HG02759 (cell line): Measurements from ENCODE around the gene RPUSD1.
"Not testable (repeated sequence)": the region's sequence is repeated elsewhere in the genome, so short reads cannot be mapped to it uniquely, and the experiment has no call there.

Experiments used
- ATAC-seq: cut with Tn5 transposase; IDR thresholded peaks from one replicate; pipeline ENCODE4 v1.9.1; 2021; ENCODE audit warnings: mild to moderate bottlenecking, moderate library complexity; ENCODE audit not compliant: unreplicated experiment

Gene RPUSD1

GRCh38 chr16:787978-788398 is at the start of gene RPUSD1:
TSS of gene RPUSD1 (minus strand) at chr16:788381. CDS start at chr16:787737, 644 bp downstream.
- ATAC-seq: no peak

- ATAC-seq: not testable (repeated sequence)
Observed at GRCh38 chr16:836822-837221, 48.6 kb upstream of the RPUSD1 start.

DNA sequence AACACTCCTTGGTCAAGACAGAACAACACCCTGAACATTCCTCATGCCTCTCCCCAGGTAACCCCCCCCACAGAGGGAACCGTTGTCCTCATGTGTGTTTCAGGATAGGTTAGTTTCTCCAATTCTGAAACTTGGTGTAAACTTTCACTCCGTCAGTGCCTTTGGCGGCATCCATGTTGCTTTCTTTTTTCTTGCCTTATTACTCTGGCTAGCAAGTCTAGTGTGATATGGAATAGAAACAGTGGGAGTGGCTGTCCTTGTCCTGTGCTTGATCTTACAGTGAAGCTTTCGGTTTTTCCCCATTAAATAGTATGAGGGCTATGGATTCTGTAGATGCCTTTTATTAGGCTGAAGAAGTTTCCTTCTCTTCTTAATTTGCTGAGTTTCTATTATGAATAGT is 48.0 kb upstream of the RPUSD1 start:
- ATAC-seq: no peak

DNA sequence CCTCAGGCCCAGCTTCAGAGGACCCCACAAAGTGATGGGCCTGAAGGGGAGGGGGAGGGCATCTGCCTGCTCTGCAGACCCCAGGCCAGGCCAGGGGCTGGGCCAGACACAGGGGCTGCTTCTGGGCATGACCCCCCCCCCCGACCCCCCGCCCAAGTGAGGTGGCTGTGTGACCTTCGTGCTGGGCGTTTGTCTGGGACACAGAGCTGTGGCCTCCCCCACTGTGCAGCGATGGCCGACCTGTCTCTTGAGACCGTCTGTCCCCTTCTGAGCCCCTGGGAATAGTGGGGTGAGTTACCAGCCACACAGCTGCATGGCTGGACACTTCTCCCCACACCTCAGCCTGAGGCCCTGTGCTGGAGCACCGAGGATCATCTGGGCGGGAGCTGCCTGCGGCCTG is 47.2 kb upstream of the RPUSD1 start:
- no peak for ATAC-seq

DNA sequence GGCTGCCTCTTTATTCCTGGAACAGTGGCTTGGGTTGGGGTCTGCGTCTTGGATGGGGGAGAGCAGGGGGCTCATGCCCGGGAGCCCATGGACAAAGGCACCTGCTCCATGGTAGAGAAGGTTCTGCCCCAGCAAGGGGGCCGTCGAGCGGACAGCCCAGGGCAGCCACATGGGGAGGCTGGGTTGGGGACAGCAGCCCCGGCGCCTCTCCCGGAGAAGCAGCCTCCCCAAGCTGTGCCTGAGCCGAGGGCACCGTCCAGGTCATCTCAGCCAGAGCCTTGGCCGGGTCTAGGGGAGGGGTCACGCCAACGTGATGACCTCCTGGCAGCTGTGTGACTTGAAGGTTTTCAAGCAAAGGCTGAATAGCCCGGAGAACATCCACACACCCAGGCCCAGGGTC is 45.2 kb upstream of the RPUSD1 start:
- no peak for ATAC-seq

DNA sequence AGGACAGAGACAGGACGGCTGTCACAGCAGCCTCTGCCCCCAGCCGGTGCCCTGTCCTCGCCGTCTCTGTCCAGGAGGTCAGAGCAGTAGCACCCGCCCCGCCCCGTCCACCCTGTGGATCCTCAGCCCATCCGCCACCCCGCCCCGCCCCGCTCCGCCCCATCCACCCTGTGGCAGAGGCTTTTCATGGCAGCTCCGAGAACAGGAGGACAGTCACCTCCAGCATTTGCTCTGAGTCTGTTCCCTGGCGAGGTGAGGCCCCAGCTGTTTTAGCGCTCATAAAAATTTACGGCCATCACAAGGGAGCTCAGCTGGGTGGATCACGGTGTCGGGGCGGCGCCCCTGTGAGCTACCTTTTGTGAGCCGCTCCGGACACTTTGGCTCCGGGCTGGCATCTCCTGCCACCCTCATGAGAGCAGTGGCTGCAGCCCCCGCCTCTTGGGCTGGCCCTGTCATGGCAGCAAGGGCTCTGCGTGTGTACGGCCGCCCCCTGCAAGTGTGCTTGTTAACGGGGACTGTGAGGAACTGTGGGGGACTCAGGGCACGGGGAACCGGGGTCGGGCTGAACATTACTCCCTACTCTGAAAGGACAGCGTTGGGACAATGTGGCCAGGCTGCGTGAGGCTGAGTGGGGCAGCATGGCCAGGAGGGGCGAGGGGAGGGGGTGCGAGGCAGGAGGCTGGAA is 44.6 kb upstream of the RPUSD1 start:
- no peak for ATAC-seq

- no peak for ATAC-seq
Observed at GRCh38 chr16:831571-832413, 43.6 kb upstream of the RPUSD1 start.

GRCh38 chr16:830871-831570 is 42.8 kb upstream of the RPUSD1 start:
- ATAC-seq: no peak

GRCh38 chr16:830107-830870 is 42.1 kb upstream of the RPUSD1 start:
- no peak for ATAC-seq

- no peak for ATAC-seq
Observed at GRCh38 chr16:828891-829290, 40.7 kb upstream of the RPUSD1 start.

- no peak for ATAC-seq
Observed at GRCh38 chr16:827513-827912, 39.3 kb upstream of the RPUSD1 start.

GRCh38 chr16:825341-826061 is 37.3 kb upstream of the RPUSD1 start:
- ATAC-seq: no peak

DNA sequence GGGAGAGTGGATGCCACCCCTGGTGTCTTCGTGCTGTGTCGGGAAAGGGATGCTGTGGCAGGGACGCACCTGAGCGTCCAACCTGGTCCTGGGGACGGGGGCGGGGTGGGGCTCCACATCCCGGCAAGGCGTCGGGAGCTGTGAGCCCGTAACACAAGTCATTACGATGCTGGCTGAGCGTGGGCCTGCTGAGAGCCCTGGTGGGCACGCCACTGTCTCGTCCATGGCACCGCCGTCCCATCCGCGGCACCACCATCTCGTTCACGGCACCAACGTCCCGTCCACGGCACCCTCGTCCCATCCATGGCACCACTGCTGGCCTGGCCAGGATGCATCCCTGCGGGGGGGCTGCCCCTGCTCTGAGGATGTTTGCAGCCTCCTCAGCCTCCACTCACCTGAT is 36.4 kb upstream of the RPUSD1 start:
- no peak for ATAC-seq

- no peak for ATAC-seq
Observed at GRCh38 chr16:824194-824593, 36.0 kb upstream of the RPUSD1 start.

GRCh38 chr16:822909-823297 is 34.7 kb upstream of the RPUSD1 start:
- ATAC-seq: no peak

DNA sequence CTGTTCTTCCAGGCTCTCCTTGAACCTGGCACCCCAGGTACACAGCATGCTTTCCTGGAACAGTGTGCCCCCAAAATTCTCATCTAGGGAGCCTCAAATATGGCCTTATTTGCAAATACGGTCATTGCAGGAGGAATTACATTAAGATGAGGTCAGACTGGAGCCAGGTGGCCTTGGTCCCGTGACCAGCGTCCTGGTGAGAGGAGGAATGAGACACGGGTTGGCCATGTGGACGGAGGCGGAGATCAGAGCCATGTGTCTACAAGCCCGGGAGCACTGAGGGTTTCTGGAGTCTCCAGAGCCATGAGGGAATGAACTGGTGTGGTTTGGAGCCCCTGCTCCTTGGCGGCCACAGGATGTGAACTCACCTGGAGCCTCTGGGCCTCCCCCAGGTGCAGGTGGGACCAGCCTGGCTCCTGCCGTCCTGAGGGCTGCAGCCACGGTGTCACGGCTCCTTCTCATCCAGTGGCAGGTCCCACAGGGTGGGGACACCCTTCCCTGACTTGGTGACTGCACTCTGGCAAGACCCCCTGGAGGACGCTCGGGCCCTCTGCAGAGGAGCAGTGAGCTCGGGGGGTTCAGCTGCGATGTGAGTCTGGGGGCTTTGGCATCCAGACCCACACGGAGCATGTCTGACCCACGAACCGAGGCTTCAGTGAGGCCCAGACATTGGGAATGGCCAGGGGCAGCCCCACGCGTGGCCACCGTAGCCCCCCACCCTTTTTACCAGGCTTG is 34.2 kb upstream of the RPUSD1 start:
- ATAC-seq: no peak

DNA sequence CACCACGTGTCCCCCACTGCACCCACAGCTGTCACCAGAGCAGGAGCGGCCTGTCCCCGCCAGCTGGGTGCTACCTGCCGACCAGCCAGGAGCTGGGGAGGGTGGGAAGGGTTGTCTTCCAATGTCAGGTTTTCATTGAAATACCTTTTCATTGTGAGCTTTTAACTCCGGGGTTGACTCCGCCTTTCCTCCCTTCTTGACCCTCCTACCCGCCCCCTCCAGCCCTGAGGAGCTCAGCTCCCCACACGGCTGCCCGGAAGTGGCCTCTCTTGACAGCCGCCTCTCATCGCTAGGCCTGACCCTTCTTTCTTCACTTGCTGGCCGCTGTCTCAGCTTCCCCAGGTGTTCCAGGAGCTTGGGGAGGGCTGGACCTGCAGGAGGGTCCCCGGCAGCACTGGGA is 33.6 kb upstream of the RPUSD1 start:
- no peak for ATAC-seq

GRCh38 chr16:820748-821147 is 32.6 kb upstream of the RPUSD1 start:
- ATAC-seq: no peak

DNA sequence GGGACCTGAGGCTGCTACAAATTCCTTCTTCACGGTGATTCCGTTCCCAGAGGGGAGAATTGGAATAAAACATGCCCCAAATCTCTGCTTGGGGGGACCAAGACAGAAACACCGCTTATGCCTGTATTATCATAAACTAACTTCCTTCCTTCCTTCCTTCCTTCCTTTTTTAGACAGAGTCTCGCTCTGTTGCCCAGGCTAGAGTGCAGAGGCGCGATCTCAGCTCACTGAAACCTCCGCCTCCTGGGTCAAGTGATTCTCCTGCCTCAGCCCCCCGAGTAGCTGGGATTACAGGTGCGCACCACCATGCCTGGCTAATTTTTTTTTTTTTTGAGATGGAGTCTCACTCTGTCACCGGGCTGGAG is 31.8 kb upstream of the RPUSD1 start:
- not testable (repeated sequence) for ATAC-seq
